ENCODE results near the gene STH.

GRCh38 chr17:46003907-46004748 lies 5.1 kb downstream of the STH start:
- no peak for TF ChIP-seq CTCF (conservative IDR thresholded peaks at IDR 0.05 in 1 of 2, IDR thresholded peaks at IDR 0.05 in 1 of 2; ENCODE audit: extremely low read depth in 1 of 2, insufficient read depth in 1 of 2, low read depth in 1 of 2, low read length in 2 of 2)
- no peak for TF ChIP-seq EZH2 (IDR thresholded peaks at IDR 0.05; ENCODE audit: borderline replicate concordance, low read length)

Measured in mammary epithelial cell (primary cell).